Uterus (tissue), 4 donors: ENCODE measurements around the gene GNAT2. TPM values are rescaled to one million over a fixed set of nuclear protein-coding genes. Genes with fewer than 3 reads are reported as not detected.

Source experiments
- DNase-seq, 2 donors: peaks; one replicate each; pipeline ENCODE4 v3.0.0-alpha.2; 2019 to 2020
- H3K27ac ChIP-seq, 2 donors: fragments of 200-600 bp; sonication (generic); 1 replicate in 1 of 2; 2 replicates in 1 of 2; pipeline ENCODE4 v1.5.1; 2016 to 2018
- H3K27me3 ChIP-seq, 2 donors: fragments of 200-600 bp; sonication (generic); one replicate each; pipeline ENCODE4 v1.5.1; 2018 to 2019; ENCODE audit warnings: control low read depth in 1 of 2
- H3K36me3 ChIP-seq, 2 donors: fragments of 200-600 bp; sonication (generic); one replicate each; pipeline ENCODE4 v1.5.1; 2019; ENCODE audit warnings: control low read depth in 1 of 2
- H3K4me1 ChIP-seq, 2 donors: fragments of 200-600 bp; sonication (generic); one replicate each; pipeline ENCODE4 v1.5.1; 2018 to 2019; ENCODE audit warnings: control low read depth in 1 of 2
- H3K4me3 ChIP-seq, 2 donors: fragments of 200-600 bp; sonication (generic); 1 replicate in 1 of 2; 2 replicates in 1 of 2; pipeline ENCODE4 v1.5.1; 2018 to 2019; ENCODE audit warnings: mild to moderate bottlenecking in 1 of 2
- H3K9me3 ChIP-seq, 2 donors: fragments of 200-600 bp; sonication (generic); one replicate each; pipeline ENCODE4 v1.5.1; 2019; ENCODE audit warnings: control low read depth in 1 of 2
- CTCF ChIP-seq, 4 experiments: fragments of 200-600 bp in 2 of 4; fragments of 450-650 bp in 2 of 4; sonication (generic) in 2 of 4; IDR thresholded peaks; one replicate each; pipeline ENCODE4 v1.5.1; 2016 to 2019; ENCODE audit warnings: antibody characterized with exemption in 4 of 4, mild to moderate bottlenecking in 2 of 4, moderate library complexity in 1 of 4
- POLR2A ChIP-seq, 2 donors: fragments of 450-650 bp; IDR thresholded peaks; one replicate each; pipeline ENCODE4 v1.6.1; 2016; ENCODE audit warnings: antibody characterized with exemption in 2 of 2, mild to moderate bottlenecking in 1 of 2, moderate library complexity in 1 of 2
- intact Hi-C: fragments of 100-400 bp; cut with DNase I; formaldehyde crosslinking; loops from one replicate; pipeline ENCODE4 v1.15.1; 2023; ENCODE audit warnings: low total_unique reads
- microRNA counts, 2 donors: library from miRNA; unstranded; fragments of <30 nt; microRNA quantifications; one replicate each; lab custom pipeline; 2016 to 2017
- small RNA-seq: library from RNA; depleted of rRNA; stranded (forward); fragments of <200 nt; gene quantifications from one replicate; pipeline ENCODE3, GENCODE V24; 2016
- total RNA-seq, 4 donors: library from RNA; depleted of rRNA in 3 of 4; stranded (reverse); fragments of >200 nt in 3 of 4; gene quantifications; one replicate each; pipeline versions ENCODE4 v1.1.0 to v1.2.4, GENCODE V29; 2014 to 2023
- donor health status: DM: yes; HTN: yes; CAD: no.

GNAT2 gene
- total RNA-seq, 4 donors from 2014 or later: not detected

DNA sequence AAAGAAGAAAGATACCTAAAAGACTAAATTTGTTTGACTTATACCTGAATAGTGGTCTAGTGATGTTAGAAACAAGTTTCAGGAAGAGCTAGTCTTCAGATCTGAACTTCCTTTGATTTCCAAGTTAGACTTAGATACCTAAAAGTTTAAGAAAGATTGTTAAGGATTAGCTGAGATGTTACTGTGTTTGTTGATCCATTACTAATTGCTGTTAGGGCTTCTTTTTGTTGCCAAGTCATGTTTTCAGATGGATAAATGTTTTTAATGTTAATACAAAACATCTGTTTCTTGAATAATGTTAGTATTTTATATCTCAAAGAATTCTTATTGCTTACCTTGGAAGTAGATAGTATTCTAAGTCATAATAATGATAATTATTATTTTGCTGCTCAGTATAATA is 59.4 kb downstream of the GNAT2 start:
- no peak overlapping the region for H3K27ac ChIP-seq
- H3K36me3 ChIP-seq: no peaks in the 10 kb centered on the region
- no peak for TF ChIP-seq CTCF (IDR thresholded peaks at IDR 0.05)
- no peak for TF ChIP-seq POLR2A (IDR thresholded peaks at IDR 0.05)
- no peak overlapping the region for H3K4me3 ChIP-seq
- intact Hi-C loops: no loop called here
- H3K27me3 ChIP-seq: no peaks in the 10 kb centered on the region
- DNase-seq: no peak
- H3K9me3 ChIP-seq: no peaks in the 10 kb centered on the region
- H3K4me1 ChIP-seq: peaks cover 0 to 21% of the 10 kb centered on the region in 2 donors

DNA sequence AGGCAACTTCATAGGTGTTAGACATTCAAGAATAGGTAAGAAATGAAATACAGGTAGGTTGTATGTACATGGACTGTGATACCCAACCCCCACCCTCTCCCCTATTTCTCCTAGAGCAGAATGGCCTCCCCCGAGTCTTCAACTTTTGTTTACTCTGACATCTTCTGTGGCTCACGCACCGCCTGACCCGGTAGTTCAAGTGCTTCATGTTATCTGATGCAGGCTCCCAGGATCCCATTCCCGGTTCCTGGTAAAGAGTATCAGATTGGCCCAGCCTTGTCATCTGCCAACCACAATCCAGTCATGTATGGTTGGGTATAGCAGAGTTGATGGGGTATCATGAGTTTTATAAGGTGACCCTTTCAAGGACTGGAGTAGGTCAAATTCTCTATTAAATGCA is 61.9 kb downstream of the GNAT2 start:
- intact Hi-C loops: no loop called here
- TF ChIP-seq CTCF (IDR thresholded peaks at IDR 0.05) (no peak), POLR2A (IDR thresholded peaks at IDR 0.05) (no peak)
- Histone ChIP-seq H3K27me3 (no peaks in the 10 kb centered on the region), H3K27ac (no peak overlapping the region), H3K4me1 (peaks cover 0 to 10% of the 10 kb centered on the region in 2 donors), H3K9me3 (no peaks in the 10 kb centered on the region), H3K4me3 (no peak overlapping the region), H3K36me3 (no peaks in the 10 kb centered on the region)
- DNase-seq: no peak

GRCh38 chr1:109556563-109556962 is 62.9 kb downstream of the GNAT2 start:
- peaks cover 0 to 7% of the 10 kb centered on the region in 2 donors for H3K4me1 ChIP-seq
- intact Hi-C loops: no loop called here
- no peaks in the 10 kb centered on the region for H3K27me3 ChIP-seq
- H3K36me3 ChIP-seq: no peaks in the 10 kb centered on the region
- TF ChIP-seq POLR2A (IDR thresholded peaks at IDR 0.05): no peak
- no peak overlapping the region for H3K27ac ChIP-seq
- H3K9me3 ChIP-seq: no peaks in the 10 kb centered on the region
- no peak for DNase-seq
- no peak overlapping the region for H3K4me3 ChIP-seq

MicroRNAs encoded within 50 kb of the gene (microRNA counts, 767-probe panel; counts per million panel counts)
- 3,975 to 6,250 counts per million in 2 donors for microRNA hsa-miR-197-3p (lab: Ali Mortazavi, UCI)

Small RNA genes within 50 kb of the gene (small RNA-seq; reads per million reads assigned to genes)
- not detected for gene RNU6V

Other genes with a start within 250 kb of the GNAT2 start
- 10 to 100 TPM; 20.2 to 43.4 (median 27.9) TPM for gene SORT1, start 221.7 kb downstream of the GNAT2 start, total RNA-seq
- gene PSMA5, start 193.2 kb downstream of the GNAT2 start, total RNA-seq: 10 to 100 TPM; 12.6 to 65.8 (median 40.7) TPM
- gene SYPL2, start 153.1 kb downstream of the GNAT2 start, total RNA-seq: 1 to 10 TPM in 3 of 4 donors, under 1 TPM in 1; 0.48 to 5.9 (median 2.3) TPM
- 1 to 10 TPM; 4.1 to 6.7 (median 4.7) TPM for gene ATXN7L2, start 135.7 kb downstream of the GNAT2 start, total RNA-seq
- gene CYB561D1, start 125.5 kb downstream of the GNAT2 start, total RNA-seq: 10 to 100 TPM in 1 of 4 donors, 1 to 10 TPM in 3; 1.8 to 11.0 (median 8.4) TPM
- 10 to 100 TPM in 1 of 4 donors, 1 to 10 TPM in 3; 1.0 to 10.1 (median 3.8) TPM for gene AMIGO1, start 109.9 kb downstream of the GNAT2 start, total RNA-seq
- under 1 TPM in 1 of 4 donors, not detected in 3; 0.41 TPM for gene GPR61, start 79.7 kb downstream of the GNAT2 start, total RNA-seq
- gene GNAI3, start 71.0 kb downstream of the GNAT2 start, total RNA-seq: 10 to 100 TPM in 1 of 4 donors, 1 to 10 TPM in 3; 2.3 to 20.0 (median 5.8) TPM
- gene AMPD2, start 221 bp upstream of the GNAT2 start, total RNA-seq: 10 to 100 TPM; 30.9 to 91.2 (median 73.2) TPM
- 10 to 100 TPM in 3 of 4 donors, 1 to 10 TPM in 1; 7.6 to 43.5 (median 20.7) TPM for gene GSTM4, start 36.5 kb upstream of the GNAT2 start, total RNA-seq
- gene GSTM2, start 48.4 kb upstream of the GNAT2 start, total RNA-seq: 100 to 1,000 TPM in 1 of 4 donors, 10 to 100 TPM in 3; 32.1 to 154 (median 72.1) TPM
- gene GSTM1, start 68.2 kb upstream of the GNAT2 start, total RNA-seq: 1 to 10 TPM in 1 of 4 donors, not detected in 3; 9.4 TPM
- gene GSTM5, start 92.6 kb upstream of the GNAT2 start, total RNA-seq: 10 to 100 TPM in 3 of 4 donors, under 1 TPM in 1; 0.51 to 24.8 (median 22.3) TPM
- 100 to 1,000 TPM in 1 of 4 donors, 10 to 100 TPM in 3; 39.1 to 104 (median 61.0) TPM for gene GSTM3, start 121.4 kb upstream of the GNAT2 start, total RNA-seq
- gene EPS8L3, start 144.3 kb upstream of the GNAT2 start, total RNA-seq: under 1 TPM in 2 of 4 donors, not detected in 2; 0.26 to 0.29 TPM